Small intestine (tissue), 7 donors: ENCODE results near the gene DIDO1. TPM values are rescaled to one million over a fixed set of nuclear protein-coding genes. Genes with fewer than 3 reads are reported as not detected.

Experiments
- DNase-seq, 2 donors: peaks; one replicate each; pipeline versions ENCODE4 v3.0.0 to v3.0.0-alpha.2; 2013
- FAIRE-seq: peaks from 2 replicates; lab custom pipeline; 2012; peaks lifted over from hg19 to GRCh38; lab: Jason Lieb, UNC
- H3K27ac ChIP-seq, 3 donors: one replicate each; pipeline ENCODE4 v1.5.1; 2013; ENCODE audit warnings: low read length in 2 of 3, mild to moderate bottlenecking in 2 of 3, control low read depth in 1 of 3, inconsistent platforms in 1 of 3, low read depth in 1 of 3, moderate library complexity in 1 of 3
- H3K27me3 ChIP-seq, 3 donors: one replicate each; pipeline ENCODE4 v1.6.1; 2013; ENCODE audit warnings: low read length in 3 of 3, inconsistent platforms in 1 of 3; ENCODE audit not compliant: control insufficient read depth in 3 of 3, insufficient read depth in 3 of 3
- H3K36me3 ChIP-seq, 3 donors: one replicate each; pipeline ENCODE4 v1.6.1; 2013; ENCODE audit warnings: low read length in 3 of 3, inconsistent platforms in 1 of 3, low read depth in 1 of 3, mild to moderate bottlenecking in 1 of 3, moderate library complexity in 1 of 3; ENCODE audit not compliant: control insufficient read depth in 3 of 3, insufficient read depth in 2 of 3
- H3K4me1 ChIP-seq, 3 donors: one replicate each; pipeline ENCODE4 v1.6.1; 2013; ENCODE audit warnings: low read length in 2 of 3, inconsistent platforms in 1 of 3, low read depth in 1 of 3, mild to moderate bottlenecking in 1 of 3, moderate library complexity in 1 of 3; ENCODE audit not compliant: control insufficient read depth in 3 of 3, insufficient read depth in 2 of 3
- H3K4me3 ChIP-seq, 3 donors: one replicate each; pipeline ENCODE4 v1.5.1; 2013; ENCODE audit warnings: low read length in 3 of 3, control low read depth in 1 of 3, inconsistent platforms in 1 of 3, low read depth in 1 of 3, mild to moderate bottlenecking in 1 of 3, moderate library complexity in 1 of 3
- H3K9me3 ChIP-seq, 2 donors: one replicate each; pipeline ENCODE4 v1.6.1; 2013; ENCODE audit warnings: low read depth in 1 of 2, low read length in 1 of 2; ENCODE audit not compliant: control insufficient read depth in 2 of 2, insufficient read depth in 1 of 2
- WGBS, 3 donors: extraction: QIAGEN DNeasy Blood & Tissue Kit; methylation state at CpG; one replicate each; pipeline ENCODE4 v1.1.7; 2013; 5-methylcytosine and 5-hydroxymethylcytosine counted together
- polyA plus RNA-seq, 4 donors: library from polyadenylated mRNA; stranded (reverse) in 3 of 4; unstranded in 1 of 4; fragments of 200-250 nt in 3 of 4; fragments of 120-200 nt in 1 of 4; gene quantifications; one replicate each; pipeline versions ENCODE4 v1.2.1 to v1.2.3, GENCODE V29; 2013
- donor health status: healthy with polysubstance abuse.
- donor health status: control.
- donor health status: control.
- donor health status: Bipolar disorder and iron deficiency.
- donor health status: healthy.

DIDO1 gene
- polyA plus RNA-seq, 4 donors, result 11.6 to 49.4 (median 15.7) TPM

- no peak for DNase-seq
- Histone ChIP-seq H3K9me3 (no peaks in the 10 kb centered on the region), H3K27ac (no peak overlapping the region), H3K4me3 (no peak overlapping the region), H3K4me1 (peaks cover 2 to 4% (median 3%) of the 10 kb centered on the region in 3 donors), H3K36me3 (no peaks in the 10 kb centered on the region), H3K27me3 (no peaks in the 10 kb centered on the region)
- no peak for FAIRE-seq
- WGBS, 3 donors, result 93 to 94% (median 93%) methylated on average over 28 to 32 of the region's 32 CpGs
Observed at GRCh38 chr20:62829231-62830230, 96.8 kb downstream of the DIDO1 start.

GRCh38 chr20:62828511-62829230 lies 97.6 kb downstream of the DIDO1 start:
- H3K4me3 ChIP-seq, result no peak overlapping the region
- no peak overlapping the region for H3K27ac ChIP-seq
- no peak for FAIRE-seq
- H3K4me1 ChIP-seq, result peaks cover 4 to 8% (median 6%) of the 10 kb centered on the region in 3 donors
- WGBS, 3 donors, result 80 to 86% (median 84%) methylated on average over 25 to 29 of the region's 29 CpGs
- H3K36me3 ChIP-seq, result no peaks in the 10 kb centered on the region
- H3K27me3 ChIP-seq, result no peaks in the 10 kb centered on the region
- DNase-seq, result no peak
- no peaks in the 10 kb centered on the region for H3K9me3 ChIP-seq

- Histone ChIP-seq H3K9me3 (no peaks in the 10 kb centered on the region), H3K36me3 (no peaks in the 10 kb centered on the region), H3K4me3 (no peak overlapping the region), H3K4me1 (peaks cover 4 to 8% (median 6%) of the 10 kb centered on the region in 3 donors), H3K27ac (no peak overlapping the region), H3K27me3 (no peaks in the 10 kb centered on the region)
- DNase-seq (no peak), FAIRE-seq (no peak)
- 80 to 89% (median 88%) methylated on average over 9 of the region's 9 CpGs for WGBS, 3 donors
Observed at GRCh38 chr20:62828051-62828450, 98.3 kb downstream of the DIDO1 start.

Other genes starting within 250 kb of the DIDO1 start
- 1 to 10 TPM in 1 of 4 donors, under 1 TPM in 1, not detected in 2; 0.34 to 1.2 TPM for gene NTSR1, start 217.7 kb downstream of the DIDO1 start, polyA plus RNA-seq
- 10 to 100 TPM; 11.5 to 17.0 (median 13.4) TPM for gene MRGBP, start 130.0 kb downstream of the DIDO1 start, polyA plus RNA-seq
- gene OGFR, start 121.7 kb downstream of the DIDO1 start, polyA plus RNA-seq, result 10 to 100 TPM; 46.6 to 88.3 (median 66.3) TPM
- gene COL9A3, start 109.5 kb downstream of the DIDO1 start, polyA plus RNA-seq, result 10 to 100 TPM in 1 of 4 donors, 1 to 10 TPM in 3; 3.4 to 12.7 (median 5.9) TPM
- 1 to 10 TPM; 4.2 to 5.7 (median 4.6) TPM for gene TCFL5, start 64.7 kb downstream of the DIDO1 start, polyA plus RNA-seq
- 10 to 100 TPM; 14.3 to 31.0 (median 17.1) TPM for gene GID8, start 11.6 kb upstream of the DIDO1 start, polyA plus RNA-seq
- 10 to 100 TPM in 1 of 4 donors, 1 to 10 TPM in 2, under 1 TPM in 1; 0.22 to 11.2 (median 1.8) TPM for gene SLC17A9, start 26.2 kb upstream of the DIDO1 start, polyA plus RNA-seq
- not detected for gene BHLHE23, start 80.5 kb upstream of the DIDO1 start, polyA plus RNA-seq